ENCODE measurements around the gene IRAK1.
"Not testable (repeated sequence)": the region's sequence is repeated elsewhere in the genome, so short reads cannot be mapped to it uniquely, and the experiment has no call there.

The IRAK1 gene

DNA sequence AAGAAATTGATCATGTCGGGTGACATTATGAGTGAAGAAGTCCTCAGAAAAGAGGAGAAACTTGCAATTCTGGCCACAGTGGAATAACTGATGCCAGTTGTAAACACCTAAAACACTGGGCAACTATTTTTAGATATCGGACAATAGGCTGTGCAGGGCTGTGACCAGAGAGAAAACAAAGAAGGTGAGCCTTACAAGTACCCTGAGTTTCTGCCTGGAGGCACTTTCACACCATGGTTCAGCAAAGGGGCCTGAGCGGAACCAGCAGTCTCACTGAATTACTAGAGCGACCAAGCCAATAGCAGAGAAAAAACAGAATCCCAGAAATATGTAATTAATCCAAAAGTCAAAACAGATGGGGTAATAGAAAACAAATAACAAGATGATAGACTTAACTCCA lies 11.2 kb downstream of the IRAK1 start:
- TF ChIP-seq, protein P1, sequence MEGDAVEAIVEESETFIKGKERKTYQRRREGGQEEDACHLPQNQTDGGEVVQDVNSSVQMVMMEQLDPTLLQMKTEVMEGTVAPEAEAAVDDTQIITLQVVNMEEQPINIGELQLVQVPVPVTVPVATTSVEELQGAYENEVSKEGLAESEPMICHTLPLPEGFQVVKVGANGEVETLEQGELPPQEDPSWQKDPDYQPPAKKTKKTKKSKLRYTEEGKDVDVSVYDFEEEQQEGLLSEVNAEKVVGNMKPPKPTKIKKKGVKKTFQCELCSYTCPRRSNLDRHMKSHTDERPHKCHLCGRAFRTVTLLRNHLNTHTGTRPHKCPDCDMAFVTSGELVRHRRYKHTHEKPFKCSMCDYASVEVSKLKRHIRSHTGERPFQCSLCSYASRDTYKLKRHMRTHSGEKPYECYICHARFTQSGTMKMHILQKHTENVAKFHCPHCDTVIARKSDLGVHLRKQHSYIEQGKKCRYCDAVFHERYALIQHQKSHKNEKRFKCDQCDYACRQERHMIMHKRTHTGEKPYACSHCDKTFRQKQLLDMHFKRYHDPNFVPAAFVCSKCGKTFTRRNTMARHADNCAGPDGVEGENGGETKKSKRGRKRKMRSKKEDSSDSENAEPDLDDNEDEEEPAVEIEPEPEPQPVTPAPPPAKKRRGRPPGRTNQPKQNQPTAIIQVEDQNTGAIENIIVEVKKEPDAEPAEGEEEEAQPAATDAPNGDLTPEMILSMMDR (IDR thresholded peaks at IDR 0.05; ENCODE audit: low read depth, low read length) = no peak
- no peak for DNase-seq (ENCODE audit: extremely low read depth, low read depth)

DNA sequence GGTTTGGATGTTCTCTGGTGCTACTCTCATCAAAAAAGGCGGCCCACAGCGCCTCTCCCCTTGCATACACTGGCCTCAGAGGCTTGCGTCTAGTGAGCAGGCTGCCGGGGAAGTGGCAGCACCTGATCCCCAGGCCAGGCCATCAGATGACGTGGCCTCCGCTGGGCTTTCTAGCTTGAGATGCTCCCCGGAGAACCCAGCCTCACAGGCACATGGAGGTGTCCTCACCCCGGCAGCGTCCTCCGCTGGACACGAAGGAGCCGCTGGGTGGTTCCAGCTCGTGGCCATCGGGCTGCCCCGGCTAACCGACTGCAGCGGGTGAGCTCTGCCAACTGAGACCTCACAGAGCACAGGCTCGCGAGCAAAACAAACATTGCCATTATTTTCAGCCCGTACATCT lies 12.8 kb downstream of the IRAK1 start:
- TF ChIP-seq, protein P1 (IDR thresholded peaks at IDR 0.05; ENCODE audit: low read depth, low read length) = no peak
- no peak for DNase-seq (ENCODE audit: extremely low read depth, low read depth)

DNA sequence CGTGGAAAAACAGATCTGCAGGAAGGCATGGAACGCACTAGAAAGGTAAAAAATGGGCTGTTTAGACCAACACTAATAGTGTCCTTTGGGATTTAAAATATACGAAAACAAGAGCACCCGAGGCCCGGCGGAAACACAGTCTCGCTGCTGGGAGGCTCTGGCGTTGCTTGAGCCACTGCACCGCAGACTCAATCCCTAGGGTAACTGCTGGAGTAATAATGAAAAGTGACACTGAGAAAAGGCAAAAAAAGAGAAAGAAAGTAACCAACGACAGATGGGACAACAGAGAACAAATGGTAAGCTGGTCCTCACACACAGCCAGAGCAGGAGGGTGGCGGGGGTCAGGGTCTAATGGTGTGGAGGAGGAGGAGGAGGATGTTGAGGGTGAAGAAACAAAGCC lies 15.4 kb downstream of the IRAK1 start:
- TF ChIP-seq, protein P1 (IDR thresholded peaks at IDR 0.05; ENCODE audit: low read depth, low read length) = no peak
- no peak for DNase-seq (ENCODE audit: extremely low read depth, low read depth)

DNA sequence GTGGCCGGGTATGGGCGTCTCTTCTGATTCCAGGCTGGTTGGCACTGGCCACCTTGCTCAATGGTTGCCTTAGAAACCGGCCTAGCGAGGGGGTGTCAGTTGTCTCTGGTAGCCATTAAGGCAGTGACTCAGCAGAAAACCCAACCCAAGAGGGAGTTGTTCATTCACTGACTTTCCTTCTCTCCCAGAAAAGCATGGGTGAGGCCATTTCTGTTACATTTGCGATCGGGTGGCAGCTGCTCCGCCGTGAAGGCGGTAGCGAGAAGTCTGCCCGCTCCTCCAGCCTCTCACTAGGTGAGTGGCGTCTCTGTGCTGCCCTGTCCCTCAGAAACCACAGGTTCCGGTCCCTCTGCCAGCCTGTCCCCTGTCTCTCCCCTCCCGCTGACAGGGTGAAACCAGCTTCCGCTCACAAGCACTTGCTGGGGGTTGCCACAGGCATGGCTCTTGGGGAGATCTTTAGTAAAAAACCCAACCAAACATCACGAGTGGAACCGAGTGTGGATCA lies 17.4 kb downstream of the IRAK1 start:
- TF ChIP-seq, protein P1 (IDR thresholded peaks at IDR 0.05; ENCODE audit: low read depth, low read length) = no peak
- DNase-seq (ENCODE audit: extremely low read depth, low read depth) = peak; percentile 75

DNA sequence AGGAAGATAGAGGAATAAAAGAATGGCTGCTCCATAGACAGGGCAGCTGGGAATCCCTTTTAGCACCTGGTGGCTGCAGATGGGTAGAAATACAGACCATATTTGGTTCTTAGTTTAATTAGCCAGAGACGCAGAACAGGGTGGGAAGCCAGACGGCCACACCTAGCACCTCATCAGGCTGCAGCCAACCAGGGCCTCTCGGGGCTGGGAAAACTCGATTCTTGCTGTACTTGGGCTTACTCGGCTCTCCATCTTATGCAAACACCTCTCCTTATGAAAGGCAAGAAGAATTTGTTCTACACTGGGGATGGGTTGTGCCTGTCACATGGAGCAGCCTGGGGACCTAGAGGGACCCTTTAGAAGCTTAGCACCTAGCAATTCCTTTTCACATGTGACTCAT lies 19.7 kb downstream of the IRAK1 start:
- no peak for DNase-seq (ENCODE audit: extremely low read depth, low read depth)
- TF ChIP-seq, protein P1 (IDR thresholded peaks at IDR 0.05; ENCODE audit: low read depth, low read length) = no peak

DNA sequence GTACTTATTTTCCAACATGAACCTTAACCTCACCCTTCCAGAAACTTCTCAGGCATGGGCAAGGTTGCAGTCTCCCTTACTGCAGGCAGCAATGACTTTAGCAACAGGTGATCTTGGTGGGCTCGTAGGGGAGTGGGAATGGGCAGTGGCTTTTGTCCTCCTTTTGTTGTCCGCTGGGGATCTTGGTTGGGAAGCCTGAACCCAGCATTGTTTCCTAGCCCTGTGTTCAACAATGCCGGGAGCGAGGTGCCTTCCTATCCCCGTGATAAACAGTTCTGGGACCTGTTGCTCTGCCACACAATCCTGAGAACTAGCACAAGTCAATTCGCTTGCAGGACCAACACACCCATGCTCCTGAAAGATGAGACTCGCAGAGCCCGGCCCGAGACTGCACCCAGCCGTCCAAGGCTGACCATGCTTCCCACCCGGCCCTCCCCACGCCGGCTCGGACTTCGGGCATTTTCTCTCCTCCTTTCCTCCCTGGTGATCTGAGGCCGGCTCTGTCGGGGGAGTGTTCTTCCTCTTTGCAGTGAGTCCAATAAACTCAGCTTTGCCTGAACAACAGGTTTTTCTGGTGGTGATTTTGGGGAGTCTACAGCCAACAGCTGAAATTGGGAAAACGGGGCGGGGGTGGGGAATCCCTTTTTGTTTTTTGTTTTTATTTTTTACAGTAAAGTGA lies 20.2 kb downstream of the IRAK1 start:
- TF ChIP-seq, protein P1 (IDR thresholded peaks at IDR 0.05; ENCODE audit: low read depth, low read length) = no peak
- DNase-seq (ENCODE audit: extremely low read depth, low read depth) = no peak

DNA sequence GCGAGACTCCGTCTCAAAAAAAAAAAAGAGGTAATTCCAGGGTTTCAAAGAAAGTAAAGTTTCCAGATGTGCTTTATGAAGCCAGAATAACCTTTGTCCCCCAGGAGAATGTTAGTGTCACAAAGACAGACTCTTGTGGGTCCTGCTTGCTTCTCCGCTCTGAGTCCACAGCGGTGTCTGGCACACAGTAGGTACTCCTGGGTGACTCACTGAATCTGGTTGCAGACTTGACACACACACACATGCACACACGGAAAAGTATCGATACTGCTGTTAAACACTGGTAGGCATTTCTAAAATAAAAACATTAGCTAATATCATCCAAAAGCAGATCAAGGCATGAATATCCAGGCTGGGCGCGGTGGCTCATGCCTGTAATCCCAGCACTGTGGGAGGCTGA lies 24.2 kb downstream of the IRAK1 start:
- TF ChIP-seq, protein P1 (IDR thresholded peaks at IDR 0.05; ENCODE audit: low read depth, low read length) = no peak
- no peak for DNase-seq (ENCODE audit: extremely low read depth, low read depth)

DNA sequence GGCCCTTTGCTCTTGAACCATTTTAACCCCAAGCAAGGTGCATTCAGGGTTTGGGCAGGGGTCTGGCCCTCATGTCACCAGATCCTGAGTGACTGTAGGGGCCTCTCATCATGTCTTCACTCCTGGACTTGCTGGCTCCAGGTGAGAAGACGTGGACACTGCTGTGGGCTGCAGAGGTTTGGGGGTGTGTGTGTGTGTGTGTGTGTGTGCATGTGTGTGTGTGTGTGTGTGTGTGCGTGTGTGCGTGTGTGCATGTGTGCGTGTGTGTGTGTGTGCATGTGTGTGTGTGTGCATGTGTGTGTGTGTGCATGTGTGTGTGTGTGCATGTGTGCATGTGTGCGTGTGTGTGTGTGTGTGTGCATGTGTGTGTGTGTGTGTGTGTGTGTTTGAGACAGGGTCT lies 25.3 kb downstream of the IRAK1 start:
- DNase-seq (ENCODE audit: extremely low read depth, low read depth) = not testable (repeated sequence)
